GM12878 (cell line): ENCODE measurements around the gene ATP6V0E1. TPM values are rescaled to one million over a fixed set of nuclear protein-coding genes. Genes with fewer than 3 reads are reported as not detected.

ENCODE experiments used
- ATAC-seq: fragments of 200-7000 bp; cut with Tn5 transposase; 3 replicates; pipeline ENCODE4 v1.9.1; 2020; ENCODE audit warnings: mild to moderate bottlenecking, moderate library complexity
- BruUV-seq: library from RNA; stranded (reverse); fragments of 400-500 nt; replicated peaks from 2 replicates; lab custom pipeline; 2021; lab: Mats Ljungman, UMichigan
- CTCF ChIA-PET: fragments of 300-600 bp; sonication (Branson Sonifier 250); formaldehyde crosslinking; extraction: SDS; loops from one replicate; lab custom pipeline; 2021; ENCODE audit warnings: inconsistent platforms; lab: Yijun Ruan, JAX
- POLR2A ChIA-PET: fragments of 350-600 bp; formaldehyde crosslinking; extraction: SDS; loops from one replicate; lab custom pipeline; 2021; ENCODE audit warnings: inconsistent platforms; lab: Charles Lee
- RAD21 ChIA-PET: fragments of 300-600 bp; sonication (Branson Sonifier 250); formaldehyde crosslinking; loops from one replicate; lab custom pipeline; 2023; ENCODE audit warnings: antibody characterized with exemption; ENCODE audit not compliant: unreplicated experiment; lab: Charles Lee
- SMC1A ChIA-PET: fragments of 300-600 bp; sonication (Branson Sonifier 250); formaldehyde crosslinking; loops from one replicate; lab custom pipeline; 2023; ENCODE audit not compliant: unreplicated experiment, uncharacterized antibody; lab: Charles Lee
- DNase-seq: peaks from one replicate; pipeline ENCODE4 v3.0.0-alpha.2; 2011; ENCODE audit warnings: low read depth, low spot score
- FAIRE-seq: peaks from 3 replicates; lab custom pipeline; 2011; peaks lifted over from hg19 to GRCh38; lab: Jason Lieb, UNC
- H2AFZ ChIP-seq: 2 replicates; pipeline ENCODE4 v1.6.0; 2011; ENCODE audit warnings: low read depth, low read length, control low read depth; ENCODE audit not compliant: control insufficient read depth
- H3K27ac ChIP-seq: 2 replicates; pipeline ENCODE4 v1.5.1; 2011; ENCODE audit warnings: control low read depth; ENCODE audit not compliant: control insufficient read depth, insufficient read depth
- H3K27me3 ChIP-seq, 2 experiments: replicated peaks in 1 of 2; 2 replicates each; pipeline versions ENCODE4 v1.6.0 to v1.6.1; 2011; ENCODE audit warnings: low read length in 1 of 2; ENCODE audit not compliant: control insufficient read depth in 2 of 2, insufficient read depth in 2 of 2
- H3K36me3 ChIP-seq, 2 experiments: 2 replicates each; pipeline ENCODE4 v1.5.1; 2011; ENCODE audit warnings: low read length in 1 of 2; ENCODE audit not compliant: control insufficient read depth in 2 of 2, insufficient read depth in 2 of 2
- H3K4me1 ChIP-seq: 2 replicates; pipeline ENCODE4 v1.6.1; 2011; ENCODE audit warnings: mild to moderate bottlenecking, low read length, moderate library complexity, mixed read lengths; ENCODE audit not compliant: control insufficient read depth, insufficient read depth
- H3K4me2 ChIP-seq: 2 replicates; pipeline ENCODE4 v1.6.0; 2011; ENCODE audit warnings: control low read depth; ENCODE audit not compliant: control insufficient read depth, insufficient read depth
- H3K4me3 ChIP-seq: fragments of 200-600 bp; sonication (generic); 2 replicates; pipeline ENCODE4 v1.5.1; 2016
- H3K79me2 ChIP-seq: 2 replicates; pipeline ENCODE4 v1.6.0; 2011; ENCODE audit warnings: low read length; ENCODE audit not compliant: control insufficient read depth, insufficient read depth
- H3K9ac ChIP-seq: 2 replicates; pipeline ENCODE4 v1.8.0; 2011; ENCODE audit warnings: low read length, control low read depth, mixed read lengths; ENCODE audit not compliant: control insufficient read depth, insufficient read depth
- H3K9me3 ChIP-seq: replicated peaks from 3 replicates; pipeline ENCODE4 v1.5.1; 2011; ENCODE audit warnings: mild to moderate bottlenecking, low read length; ENCODE audit not compliant: control insufficient read depth, insufficient read depth
- H4K20me1 ChIP-seq: 2 replicates; pipeline ENCODE4 v1.6.0; 2011; ENCODE audit not compliant: control insufficient read depth, insufficient read depth
- IRF4 ChIP-seq: IDR thresholded peaks from 2 replicates; pipeline ENCODE4 v1.6.1; 2011; ENCODE audit warnings: low read depth, low read length
- KAT2A ChIP-seq: conservative IDR thresholded peaks from 2 replicates; pipeline ENCODE4 v1.6.1; 2011; ENCODE audit warnings: low read depth, low read length; ENCODE audit not compliant: control insufficient read depth
- NFYA ChIP-seq: IDR thresholded peaks from 2 replicates; pipeline ENCODE4 v1.6.1; 2011; ENCODE audit warnings: low read depth, mild to moderate bottlenecking, low read length, improper control_type of control experiment, borderline replicate concordance
- STAT3 ChIP-seq: IDR thresholded peaks from 2 replicates; pipeline ENCODE4 v1.6.1; 2011; ENCODE audit warnings: low read depth, low read length, improper control_type of control experiment
- USF1 ChIP-seq: IDR thresholded peaks from 2 replicates; pipeline ENCODE4 v1.6.1; 2011; ENCODE audit warnings: borderline replicate concordance, low read depth, mild to moderate bottlenecking, moderate library complexity, mixed read lengths, low read length; ENCODE audit not compliant: insufficient read depth; ENCODE audit errors: extremely low read length
- WGBS: methylation state at CpG from one replicate; pipeline ENCODE4 v1.1.6; 2016; ENCODE audit warnings: low lambda C conversion rate; ENCODE audit not compliant: insufficient replicate concordance, insufficient coverage; ENCODE audit errors: missing lambda C conversion rate; 5-methylcytosine and 5-hydroxymethylcytosine counted together
- in situ Hi-C: fragments of 300-500 bp; cut with MboI; formaldehyde crosslinking; loops from 9 replicates; pipeline ENCODE4 v1.14.3; 2018; ENCODE audit warnings: mixed read lengths
- intact Hi-C: fragments of 100-400 bp; cut with micrococcal nuclease; formaldehyde crosslinking; loops from one replicate; pipeline ENCODE4 v1.14.2; 2022; ENCODE audit not compliant: unreplicated experiment
- polyA plus RNA-seq, 11 experiments: library from polyadenylated mRNA; depleted of rRNA in 4 of 11; unstranded in 6 of 11; stranded (reverse) in 5 of 11; fragments of >200 nt; fragmentation: Nextera tagmentation in 4 of 11; fragmentation: Illumina TruSeq in 1 of 11; extraction: Ambion mirVana in 4 of 11; extraction: Trizol in 1 of 11; gene quantifications; 1 replicate in 1 of 11; 2 replicates in 10 of 11; pipeline versions ENCODE4 v1.2.1 to v1.2.3, GENCODE V29; 2011 to 2016; ENCODE audit warnings: inconsistent platforms in 2 of 11, missing spikeins in 2 of 11, low read depth in 1 of 11
- total RNA-seq, 4 experiments: library from RNA; depleted of rRNA in 3 of 4; stranded (reverse); fragments of >200 nt in 3 of 4; fragmentation: Illumina TruSeq in 1 of 4; extraction: Trizol in 1 of 4; gene quantifications; 2 replicates each; pipeline versions ENCODE4 v1.2.1 to v1.2.3, GENCODE V29; 2013 to 2021
- TF ChIP-seq, protein P1 (sequence below): IDR thresholded peaks from 2 replicates; pipeline ENCODE4 v1.6.1; 2011; ENCODE audit warnings: low read depth, mild to moderate bottlenecking, low read length, moderate library complexity, borderline replicate concordance; ENCODE audit errors: extremely low read depth

The ATP6V0E1 gene
- total and polyA plus RNA-seq, 10 of the 15 experiments (the other 5 are each of a cell fraction or from before 2014, with no cell fraction given) = 143 to 787 (median 306) TPM

DNA sequence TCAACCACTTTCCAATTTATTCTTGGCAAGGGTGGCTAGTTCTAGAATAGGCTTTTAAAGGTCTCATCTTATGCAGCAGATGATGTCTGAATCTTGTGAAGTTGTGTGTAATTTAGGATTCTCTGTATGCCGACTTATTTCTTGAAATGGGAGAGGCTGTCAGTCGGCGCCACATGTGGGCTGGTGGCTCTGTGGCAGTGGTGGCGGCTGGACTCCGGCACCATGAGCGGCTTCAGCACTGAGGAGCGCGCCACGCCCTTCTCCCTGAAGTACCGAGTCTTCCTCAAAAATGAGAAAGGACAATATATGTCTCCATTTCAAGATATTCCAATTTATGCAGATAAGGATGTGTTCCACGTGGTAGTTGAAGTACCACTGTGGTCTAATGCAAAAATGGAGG, 8.3 kb upstream of the ATP6V0E1 start:
- ChIA-PET RAD21 (no interaction called here), POLR2A (interaction anchor here (0.7 kb wide), 1 partner anchor 219 kb away, joined by 4 read pairs; no protein-coding TSS in a partner anchor), CTCF (no interaction called here), SMC1A (no interaction called here)
- FAIRE-seq (no peak), ATAC-seq (no peak), DNase-seq (no peak)
- in situ Hi-C loops (no loop called here), intact Hi-C loops (no loop called here)
- H3K4me3 ChIP-seq = no peak overlapping the region
- H3K27me3 ChIP-seq = no peaks in the 10 kb centered on the region
- no peak overlapping the region for H3K27ac ChIP-seq
- H3K9ac ChIP-seq = no peak overlapping the region
- no peaks in the 10 kb centered on the region; the same call in 1 of the 2 replicates for H4K20me1 ChIP-seq
- no peaks in the 10 kb centered on the region for H3K79me2 ChIP-seq
- 85% methylated on average over 11 of the region's 11 CpGs for WGBS
- no peak overlapping the region for H2AFZ ChIP-seq
- H3K9me3 ChIP-seq = no peaks in the 10 kb centered on the region
- H3K36me3 ChIP-seq = no peaks in the 10 kb centered on the region
- no peaks in the 10 kb centered on the region for H3K4me1 ChIP-seq
- no peak overlapping the region for H3K4me2 ChIP-seq
- TF ChIP-seq STAT3 (no peak), NFYA (no peak), KAT2A (no peak), USF1 (no peak), IRF4 (no peak)
- TF ChIP-seq, protein P1, sequence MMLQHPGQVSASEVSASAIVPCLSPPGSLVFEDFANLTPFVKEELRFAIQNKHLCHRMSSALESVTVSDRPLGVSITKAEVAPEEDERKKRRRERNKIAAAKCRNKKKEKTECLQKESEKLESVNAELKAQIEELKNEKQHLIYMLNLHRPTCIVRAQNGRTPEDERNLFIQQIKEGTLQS = no peak
- BruUV-seq = no TSS peak
